HL-60 (cell line): ENCODE measurements around the gene ZNF587.
"Not testable (repeated sequence)": the region's sequence is repeated elsewhere in the genome, so short reads cannot be mapped to it uniquely, and the experiment has no call there.

Source experiments
- DNase-seq, 2 experiments: peaks; one replicate each; pipeline ENCODE4 v3.0.0-alpha.2; 2010 to 2020; ENCODE audit warnings: low read depth in 1 of 2, low spot score in 1 of 2
- H3K27ac ChIP-seq: fragments of 250-450 bp; sonication (Bioruptor Pico); replicated peaks from 2 replicates; pipeline ENCODE4 v1.5.1; 2020; ENCODE audit warnings: mild to moderate bottlenecking, moderate library complexity
- H3K27me3 ChIP-seq: fragments of 250-450 bp; sonication (Bioruptor Pico); 2 replicates; pipeline ENCODE4 v1.5.1; 2021; ENCODE audit warnings: mild to moderate bottlenecking, moderate library complexity; ENCODE audit not compliant: insufficient read depth, poor library complexity, severe bottlenecking
- H3K4me3 ChIP-seq: replicated peaks from 2 replicates; pipeline ENCODE4 v1.5.1; 2011; ENCODE audit warnings: mild to moderate bottlenecking, control low read depth, low read length; ENCODE audit not compliant: insufficient read depth
- GABPA ChIP-seq: IDR thresholded peaks from 2 replicates; pipeline ENCODE4 v1.6.1; 2012; ENCODE audit warnings: low read depth
- POLR2AphosphoS5 ChIP-seq: IDR thresholded peaks from 2 replicates; pipeline ENCODE4 v1.6.1; 2012; ENCODE audit warnings: low read depth
- SPI1 ChIP-seq: IDR thresholded peaks from 2 replicates; pipeline ENCODE4 v1.6.1; 2012; ENCODE audit warnings: low read depth, mild to moderate bottlenecking, borderline replicate concordance
- TF ChIP-seq, protein P1 (sequence below): IDR thresholded peaks from 2 replicates; pipeline ENCODE4 v1.6.1; 2012; ENCODE audit warnings: low read depth; ENCODE audit not compliant: insufficient replicate concordance
- TF ChIP-seq, protein P2 (sequence below): IDR thresholded peaks from one replicate; pipeline ENCODE4 v1.5.1; 2011; ENCODE audit warnings: low read length, control low read depth, inconsistent platforms; ENCODE audit not compliant: insufficient read depth

The ZNF587 gene

GRCh38 chr19:57823608-57824007 lies 26.1 kb upstream of the ZNF587 start:
- H3K27me3 ChIP-seq, DNase-seq, H3K4me3 ChIP-seq, H3K27ac ChIP-seq: not testable (repeated sequence)

GRCh38 chr19:57825511-57825910 lies 24.1 kb upstream of the ZNF587 start:
- H3K27me3 ChIP-seq = no peaks in the 10 kb centered on the region
- no peak for TF ChIP-seq POLR2AphosphoS5
- TF ChIP-seq, protein P1, sequence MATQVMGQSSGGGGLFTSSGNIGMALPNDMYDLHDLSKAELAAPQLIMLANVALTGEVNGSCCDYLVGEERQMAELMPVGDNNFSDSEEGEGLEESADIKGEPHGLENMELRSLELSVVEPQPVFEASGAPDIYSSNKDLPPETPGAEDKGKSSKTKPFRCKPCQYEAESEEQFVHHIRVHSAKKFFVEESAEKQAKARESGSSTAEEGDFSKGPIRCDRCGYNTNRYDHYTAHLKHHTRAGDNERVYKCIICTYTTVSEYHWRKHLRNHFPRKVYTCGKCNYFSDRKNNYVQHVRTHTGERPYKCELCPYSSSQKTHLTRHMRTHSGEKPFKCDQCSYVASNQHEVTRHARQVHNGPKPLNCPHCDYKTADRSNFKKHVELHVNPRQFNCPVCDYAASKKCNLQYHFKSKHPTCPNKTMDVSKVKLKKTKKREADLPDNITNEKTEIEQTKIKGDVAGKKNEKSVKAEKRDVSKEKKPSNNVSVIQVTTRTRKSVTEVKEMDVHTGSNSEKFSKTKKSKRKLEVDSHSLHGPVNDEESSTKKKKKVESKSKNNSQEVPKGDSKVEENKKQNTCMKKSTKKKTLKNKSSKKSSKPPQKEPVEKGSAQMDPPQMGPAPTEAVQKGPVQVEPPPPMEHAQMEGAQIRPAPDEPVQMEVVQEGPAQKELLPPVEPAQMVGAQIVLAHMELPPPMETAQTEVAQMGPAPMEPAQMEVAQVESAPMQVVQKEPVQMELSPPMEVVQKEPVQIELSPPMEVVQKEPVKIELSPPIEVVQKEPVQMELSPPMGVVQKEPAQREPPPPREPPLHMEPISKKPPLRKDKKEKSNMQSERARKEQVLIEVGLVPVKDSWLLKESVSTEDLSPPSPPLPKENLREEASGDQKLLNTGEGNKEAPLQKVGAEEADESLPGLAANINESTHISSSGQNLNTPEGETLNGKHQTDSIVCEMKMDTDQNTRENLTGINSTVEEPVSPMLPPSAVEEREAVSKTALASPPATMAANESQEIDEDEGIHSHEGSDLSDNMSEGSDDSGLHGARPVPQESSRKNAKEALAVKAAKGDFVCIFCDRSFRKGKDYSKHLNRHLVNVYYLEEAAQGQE = no peak

DNA sequence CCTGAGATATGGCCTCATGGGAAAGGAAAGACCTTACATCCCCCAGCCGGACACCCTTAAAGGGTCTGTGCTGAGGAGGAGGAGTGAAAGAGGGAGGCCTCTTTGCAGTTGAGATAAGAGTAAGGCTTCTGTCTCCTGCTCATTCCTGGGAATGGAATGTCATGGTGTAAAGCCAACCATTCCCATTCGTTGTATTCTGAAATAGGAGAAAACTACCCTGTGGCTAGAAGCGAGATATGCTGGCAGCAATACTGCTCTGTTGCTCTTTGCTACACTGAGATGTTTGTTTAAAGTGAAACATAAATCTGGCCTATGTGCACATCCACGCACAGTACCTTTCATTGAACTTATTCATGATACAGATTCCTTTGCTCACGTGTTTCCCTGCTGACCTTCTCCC lies 20.3 kb upstream of the ZNF587 start:
- TF ChIP-seq, protein P2, sequence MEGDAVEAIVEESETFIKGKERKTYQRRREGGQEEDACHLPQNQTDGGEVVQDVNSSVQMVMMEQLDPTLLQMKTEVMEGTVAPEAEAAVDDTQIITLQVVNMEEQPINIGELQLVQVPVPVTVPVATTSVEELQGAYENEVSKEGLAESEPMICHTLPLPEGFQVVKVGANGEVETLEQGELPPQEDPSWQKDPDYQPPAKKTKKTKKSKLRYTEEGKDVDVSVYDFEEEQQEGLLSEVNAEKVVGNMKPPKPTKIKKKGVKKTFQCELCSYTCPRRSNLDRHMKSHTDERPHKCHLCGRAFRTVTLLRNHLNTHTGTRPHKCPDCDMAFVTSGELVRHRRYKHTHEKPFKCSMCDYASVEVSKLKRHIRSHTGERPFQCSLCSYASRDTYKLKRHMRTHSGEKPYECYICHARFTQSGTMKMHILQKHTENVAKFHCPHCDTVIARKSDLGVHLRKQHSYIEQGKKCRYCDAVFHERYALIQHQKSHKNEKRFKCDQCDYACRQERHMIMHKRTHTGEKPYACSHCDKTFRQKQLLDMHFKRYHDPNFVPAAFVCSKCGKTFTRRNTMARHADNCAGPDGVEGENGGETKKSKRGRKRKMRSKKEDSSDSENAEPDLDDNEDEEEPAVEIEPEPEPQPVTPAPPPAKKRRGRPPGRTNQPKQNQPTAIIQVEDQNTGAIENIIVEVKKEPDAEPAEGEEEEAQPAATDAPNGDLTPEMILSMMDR = no peak
- TF ChIP-seq GABPA (no peak), SPI1 (no peak), POLR2AphosphoS5 (no peak)
- TF ChIP-seq, protein P1 = no peak
- DNase-seq = no peak

More at GRCh38 chr19:57825511-57825910, 24.1 kb upstream of the ZNF587 start:
- Histone ChIP-seq H3K27ac (no peak overlapping the region), H3K4me3 (no peak overlapping the region)
- no peak for DNase-seq

DNA sequence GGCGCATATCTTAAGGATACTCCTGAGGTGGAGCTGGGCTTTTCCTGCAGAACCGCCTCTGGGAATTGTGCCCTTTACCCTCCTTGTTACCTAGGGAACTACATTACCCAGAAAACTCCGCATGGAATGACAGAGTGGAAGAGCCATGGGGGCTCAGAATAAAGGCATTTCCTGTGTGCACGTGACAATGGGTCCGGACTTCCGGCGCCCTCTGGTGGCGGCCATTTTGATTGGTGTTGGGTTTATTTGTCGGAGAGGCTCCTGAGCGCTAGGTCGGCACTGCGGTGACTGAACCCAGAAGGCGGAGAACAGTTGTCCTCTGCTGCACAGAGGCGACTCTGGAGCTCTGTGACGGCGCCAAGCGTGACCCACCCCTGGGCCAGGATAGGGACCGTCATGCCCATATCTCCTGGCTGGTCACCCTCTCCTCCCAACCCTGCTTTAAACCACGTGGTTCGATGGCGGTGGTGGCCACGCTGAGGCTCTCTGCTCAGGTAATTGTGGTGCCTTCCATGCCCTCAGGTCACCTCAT lies 19.5 kb upstream of the ZNF587 start, which contains the start of gene ZNF587B:
Gene ZNF587B, plus strand, starts transcription at position 229 of the 532 bp plus-strand sequence. Its CDS starts 230 bp downstream, at position 459.
- DNase-seq = no peak
- no peak within 1 kb of the TSS for H3K4me3 ChIP-seq
- peak; percentile 76 for TF ChIP-seq GABPA
- TF ChIP-seq, protein P1 = no peak
- no peak within 1 kb of the TSS for H3K27ac ChIP-seq
- H3K27me3 ChIP-seq = no peaks in the 10 kb centered on the region

More for the DNA sequence above, 20.3 kb upstream of the ZNF587 start:
- H3K27me3 ChIP-seq = no peaks in the 10 kb centered on the region
- no peak overlapping the region for H3K4me3 ChIP-seq
- no peak overlapping the region for H3K27ac ChIP-seq

- not testable (repeated sequence) for H3K27ac ChIP-seq, H3K27me3 ChIP-seq, H3K4me3 ChIP-seq, DNase-seq
Observed at GRCh38 chr19:57836991-57837390, 12.7 kb upstream of the ZNF587 start.

- DNase-seq, H3K4me3 ChIP-seq, H3K27me3 ChIP-seq, H3K27ac ChIP-seq: not testable (repeated sequence)
Observed at GRCh38 chr19:57838622-57839191, 11.0 kb upstream of the ZNF587 start.
